Dendritic cell treated with granulocyte-macrophage colony-stimulating factor and Interleukin-4, amounts not matched to agents 40 ng/mL and 50 ng/mL, for 4 days (primary cell): ENCODE results near the gene ING1.
A peak's percentile ranks its signal among the peaks of the same experiment; 100 is the strongest.
"Not testable (repeated sequence)": the region's sequence is repeated elsewhere in the genome, so short reads cannot be mapped to it uniquely, and the experiment has no call there.

Experiments used
- H3K27ac Mint-ChIP-seq: one replicate; pipeline ENCODE4 v1.8.0; 2022; ENCODE audit warnings: mild to moderate bottlenecking, mixed read lengths
- H3K27me3 Mint-ChIP-seq: one replicate; pipeline ENCODE4 v1.8.0; 2022; ENCODE audit warnings: mild to moderate bottlenecking, mixed read lengths
- H3K36me3 Mint-ChIP-seq: one replicate; pipeline ENCODE4 v1.8.0; 2022; ENCODE audit warnings: low read depth, mixed read lengths
- H3K4me1 Mint-ChIP-seq: one replicate; pipeline ENCODE4 v1.8.0; 2022; ENCODE audit warnings: low read depth, mixed read lengths
- H3K4me3 Mint-ChIP-seq: one replicate; pipeline ENCODE4 v1.8.0; 2022; ENCODE audit warnings: mild to moderate bottlenecking, moderate library complexity, mixed read lengths
- H3K9me3 Mint-ChIP-seq: one replicate; pipeline ENCODE4 v1.8.0; 2022; ENCODE audit warnings: mixed read lengths
- intact Hi-C: fragments of 100-400 bp; cut with micrococcal nuclease; formaldehyde crosslinking; loops from one replicate; pipeline ENCODE4 v1.15.0; 2022

Gene ING1

GRCh38 chr13:110713642-110713952 lies at the start of gene ING1:
Gene ING1, plus strand, starts transcription at chr13:110713700. Its CDS starts 450 bp downstream, at chr13:110714150.
- intact Hi-C loops = loop anchor here (2.0 to 5.0 kb wide), 2 partner anchors 243 to 439 kb away; no protein-coding TSS in a partner anchor
- peak within 1 kb of the TSS; percentile 99 for H3K4me3 Mint-ChIP-seq
- H3K9me3 Mint-ChIP-seq = no peaks in the 10 kb centered on the region
- H3K4me1 Mint-ChIP-seq = peaks cover 34% of the 10 kb centered on the region
- peaks cover 34% of the 10 kb centered on the region for H3K36me3 Mint-ChIP-seq
- peak within 1 kb of the TSS; percentile 95 for H3K27ac Mint-ChIP-seq
- H3K27me3 Mint-ChIP-seq = no peaks in the 10 kb centered on the region

GRCh38 chr13:110664041-110664440 lies 49.5 kb upstream of the ING1 start:
- H3K9me3 Mint-ChIP-seq = no peaks in the 10 kb centered on the region
- H3K4me1 Mint-ChIP-seq = peaks cover 76% of the 10 kb centered on the region
- H3K27ac Mint-ChIP-seq = peak overlapping the region; percentile 74

GRCh38 chr13:110664673-110665072 lies 48.8 kb upstream of the ING1 start:
- intact Hi-C loops = no loop called here
- H3K27ac Mint-ChIP-seq = peak overlapping the region; percentile 74

More at GRCh38 chr13:110664041-110664440, 49.5 kb upstream of the ING1 start:
- intact Hi-C loops = no loop called here
- Mint-ChIP-seq H3K27me3 (no peaks in the 10 kb centered on the region), H3K4me3 (peak overlapping the region; percentile 26), H3K36me3 (peaks cover 93% of the 10 kb centered on the region)

GRCh38 chr13:110665491-110666254 lies 47.8 kb upstream of the ING1 start:
- Mint-ChIP-seq H3K27me3 (no peaks in the 10 kb centered on the region), H3K4me3 (peak overlapping the region; percentile 41), H3K9me3 (no peaks in the 10 kb centered on the region), H3K4me1 (peaks cover 64% of the 10 kb centered on the region), H3K36me3 (peaks cover 93% of the 10 kb centered on the region), H3K27ac (peak overlapping the region; percentile 74)
- intact Hi-C loops = no loop called here

More at GRCh38 chr13:110664673-110665072, 48.8 kb upstream of the ING1 start:
- Mint-ChIP-seq H3K36me3 (peaks cover 93% of the 10 kb centered on the region), H3K4me3 (no peak overlapping the region), H3K27me3 (no peaks in the 10 kb centered on the region), H3K9me3 (no peaks in the 10 kb centered on the region), H3K4me1 (peaks cover 70% of the 10 kb centered on the region)

- peak overlapping the region; percentile 41 for H3K4me3 Mint-ChIP-seq
- no peaks in the 10 kb centered on the region for H3K9me3 Mint-ChIP-seq
- peaks cover 63% of the 10 kb centered on the region for H3K4me1 Mint-ChIP-seq
- peak overlapping the region; percentile 74 for H3K27ac Mint-ChIP-seq
- intact Hi-C loops = no loop called here
- no peaks in the 10 kb centered on the region for H3K27me3 Mint-ChIP-seq
- peaks cover 93% of the 10 kb centered on the region for H3K36me3 Mint-ChIP-seq
Observed at GRCh38 chr13:110666255-110666533, 47.3 kb upstream of the ING1 start.

- Mint-ChIP-seq H3K9me3 (no peaks in the 10 kb centered on the region), H3K36me3 (peaks cover 85% of the 10 kb centered on the region), H3K4me3 (no peak overlapping the region), H3K27ac (no peak overlapping the region), H3K27me3 (no peaks in the 10 kb centered on the region), H3K4me1 (peaks cover 35% of the 10 kb centered on the region)
- intact Hi-C loops = no loop called here
Observed at GRCh38 chr13:110669036-110669435, 44.5 kb upstream of the ING1 start.

- peaks cover 28% of the 10 kb centered on the region for H3K4me1 Mint-ChIP-seq
- intact Hi-C loops, H3K27me3 Mint-ChIP-seq, H3K9me3 Mint-ChIP-seq, H3K4me3 Mint-ChIP-seq, H3K27ac Mint-ChIP-seq: not testable (repeated sequence)
- peaks cover 81% of the 10 kb centered on the region for H3K36me3 Mint-ChIP-seq
Observed at GRCh38 chr13:110669814-110670213, 43.7 kb upstream of the ING1 start.

- peak overlapping the region; percentile 64 for H3K4me3 Mint-ChIP-seq
- intact Hi-C loops = no loop called here
- peak overlapping the region; percentile 86 for H3K27ac Mint-ChIP-seq
- no peaks in the 10 kb centered on the region for H3K9me3 Mint-ChIP-seq
- H3K27me3 Mint-ChIP-seq = no peaks in the 10 kb centered on the region
- peaks cover 34% of the 10 kb centered on the region for H3K4me1 Mint-ChIP-seq
- peaks cover 75% of the 10 kb centered on the region for H3K36me3 Mint-ChIP-seq
Observed at GRCh38 chr13:110676595-110677587, 36.6 kb upstream of the ING1 start.

GRCh38 chr13:110677731-110678545 lies 35.6 kb upstream of the ING1 start:
- intact Hi-C loops = no loop called here
- H3K27ac Mint-ChIP-seq = peak overlapping the region; percentile 86
- no peaks in the 10 kb centered on the region for H3K9me3 Mint-ChIP-seq
- H3K4me1 Mint-ChIP-seq = peaks cover 34% of the 10 kb centered on the region
- no peaks in the 10 kb centered on the region for H3K27me3 Mint-ChIP-seq
- no peak overlapping the region for H3K4me3 Mint-ChIP-seq
- peaks cover 75% of the 10 kb centered on the region for H3K36me3 Mint-ChIP-seq

- Mint-ChIP-seq H3K27ac (no peak overlapping the region), H3K9me3 (no peaks in the 10 kb centered on the region), H3K36me3 (peaks cover 96% of the 10 kb centered on the region), H3K4me1 (peaks cover 31% of the 10 kb centered on the region), H3K27me3 (no peaks in the 10 kb centered on the region), H3K4me3 (no peak overlapping the region)
- intact Hi-C loops = no loop called here
Observed at GRCh38 chr13:110680852-110681251, 32.6 kb upstream of the ING1 start.

GRCh38 chr13:110681868-110682550 lies 31.5 kb upstream of the ING1 start:
- H3K27me3 Mint-ChIP-seq = no peaks in the 10 kb centered on the region
- H3K36me3 Mint-ChIP-seq = peaks cover 96% of the 10 kb centered on the region
- H3K4me1 Mint-ChIP-seq = peaks cover 20% of the 10 kb centered on the region
- intact Hi-C loops = no loop called here
- no peak overlapping the region for H3K4me3 Mint-ChIP-seq
- H3K9me3 Mint-ChIP-seq = no peaks in the 10 kb centered on the region
- H3K27ac Mint-ChIP-seq = no peak overlapping the region

GRCh38 chr13:110682746-110683145 lies 30.8 kb upstream of the ING1 start:
- Mint-ChIP-seq H3K4me1 (peaks cover 15% of the 10 kb centered on the region), H3K4me3 (no peak overlapping the region), H3K36me3 (peaks cover 96% of the 10 kb centered on the region), H3K27me3 (no peaks in the 10 kb centered on the region), H3K27ac (no peak overlapping the region), H3K9me3 (no peaks in the 10 kb centered on the region)
- intact Hi-C loops = no loop called here

- no peaks in the 10 kb centered on the region for H3K27me3 Mint-ChIP-seq
- H3K27ac Mint-ChIP-seq = no peak overlapping the region
- H3K4me3 Mint-ChIP-seq = no peak overlapping the region
- peaks cover 96% of the 10 kb centered on the region for H3K36me3 Mint-ChIP-seq
- intact Hi-C loops = no loop called here
- H3K4me1 Mint-ChIP-seq = peaks cover 15% of the 10 kb centered on the region
- H3K9me3 Mint-ChIP-seq = no peaks in the 10 kb centered on the region
Observed at GRCh38 chr13:110683203-110683883, 30.2 kb upstream of the ING1 start.
